BJ (cell line): Measurements from ENCODE around the gene TMEM101. TPM values are rescaled to one million over a fixed set of nuclear protein-coding genes. Genes with fewer than 3 reads are reported as not detected.

Experiments used
- polyA plus RNA-seq: library from polyadenylated mRNA; depleted of rRNA; stranded (reverse); fragments of >200 nt; gene quantifications from 2 replicates; pipeline ENCODE4 v1.2.3, GENCODE V29; 2011; rRNA removed
- small RNA-seq: library from RNA; depleted of rRNA; stranded (forward); fragments of <200 nt; gene quantifications from one replicate; pipeline ENCODE3, GENCODE V24; 2012; ENCODE audit warnings: low replicate concordance, low read depth; ENCODE audit not compliant: insufficient read length

Gene TMEM101
- polyA plus RNA-seq, 1 experiment, result 47.9 TPM

Small RNA genes lying within 50 kb of the gene (small RNA-seq; reads per million reads assigned to genes)
- gene RF00012, result not detected

Other genes starting within 250 kb of the TMEM101 start
- gene DUSP3, start 236.0 kb downstream of the TMEM101 start, polyA plus RNA-seq, result 27.6 and 27.9 TPM in 2 replicates
- not detected in 2 replicates for gene CFAP97D1, start 234.5 kb downstream of the TMEM101 start, polyA plus RNA-seq
- gene MPP3, start 181.8 kb downstream of the TMEM101 start, polyA plus RNA-seq, result 4.6 and 7.9 TPM in 2 replicates
- not detected in 2 replicates for gene CD300LG, start 167.8 kb downstream of the TMEM101 start, polyA plus RNA-seq
- gene MPP2, start 107.4 kb downstream of the TMEM101 start, polyA plus RNA-seq, result 3.1 and 5.3 TPM in 2 replicates
- not detected in 2 replicates for gene PPY, start 72.5 kb downstream of the TMEM101 start, polyA plus RNA-seq
- not detected in 2 replicates for gene PYY, start 61.0 kb downstream of the TMEM101 start, polyA plus RNA-seq
- 1.1 and 1.6 TPM in 2 replicates for gene NAGS, start 10.3 kb downstream of the TMEM101 start, polyA plus RNA-seq
- 36.3 and 51.7 TPM in 2 replicates for gene LSM12, start 51.7 kb upstream of the TMEM101 start, polyA plus RNA-seq
- 115 and 151 TPM in 2 replicates for gene G6PC3, start 55.8 kb upstream of the TMEM101 start, polyA plus RNA-seq
- gene HDAC5, start 108.7 kb upstream of the TMEM101 start, polyA plus RNA-seq, result 46.4 and 102 TPM in 2 replicates
- 2.1 and 3.4 TPM in 2 replicates for gene HROB, start 127.0 kb upstream of the TMEM101 start, polyA plus RNA-seq
- gene ASB16, start 155.7 kb upstream of the TMEM101 start, polyA plus RNA-seq, result 0.04 TPM in 1 of 2 replicates, not detected in the other
- 43.8 and 64.0 TPM in 2 replicates for gene TMUB2, start 172.0 kb upstream of the TMEM101 start, polyA plus RNA-seq
- gene ATXN7L3, start 184.9 kb upstream of the TMEM101 start, polyA plus RNA-seq, result 47.0 and 53.9 TPM in 2 replicates
- 19.8 and 21.1 TPM in 2 replicates for gene UBTF, start 204.7 kb upstream of the TMEM101 start, polyA plus RNA-seq